ENCODE measurements around the gene SND1. TPM values are rescaled to one million over a fixed set of nuclear protein-coding genes. Genes with fewer than 3 reads are reported as not detected.
A peak's percentile ranks its signal among the peaks of the same experiment; 100 is the strongest.

SND1 gene
- total RNA-seq, 1 experiment from 2014 or later, result 139 TPM

DNA sequence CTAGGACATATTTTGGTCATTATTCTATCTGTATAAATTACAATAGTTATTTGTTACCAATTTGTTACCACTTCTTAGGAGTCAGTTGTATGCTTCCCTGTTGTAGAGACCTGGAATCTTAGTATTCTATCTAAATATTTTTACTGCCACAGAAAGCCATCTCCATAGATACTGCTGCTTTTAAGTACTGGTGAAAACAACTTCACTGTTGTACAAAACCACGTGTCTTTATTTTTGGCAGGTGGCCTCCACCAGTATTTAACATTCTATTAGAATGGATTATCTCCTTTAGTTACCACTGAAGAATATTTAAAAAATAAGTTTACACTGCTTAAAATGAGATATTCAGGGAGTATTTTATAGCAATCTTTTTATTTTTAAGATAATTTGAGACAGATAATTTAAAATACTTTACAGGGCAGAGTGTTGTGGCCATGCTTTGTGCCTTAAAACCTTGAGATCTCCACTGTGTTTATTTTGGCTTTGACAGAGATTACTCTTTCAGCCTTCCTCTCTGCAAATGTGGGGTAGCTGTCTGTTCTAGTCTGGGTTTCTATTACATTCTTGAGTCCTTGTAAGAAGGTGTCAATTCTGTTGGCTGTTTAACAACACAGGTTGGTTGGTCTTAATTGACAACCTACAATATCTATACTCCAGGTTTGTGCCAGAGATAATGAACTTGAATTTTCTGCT, 193.7 kb downstream of the SND1 start:
- ATAC-seq (no peak), DNase-seq (no peak)
- Histone ChIP-seq H3K9me3 (ENCODE audit: low read length) (no peaks in the 10 kb centered on the region), H3K9ac (ENCODE audit: low read length) (no peak overlapping the region), H4K20me1 (ENCODE audit: low read length) (no peaks in the 10 kb centered on the region), H3K27ac (ENCODE audit: low read length) (no peak overlapping the region), H3K4me3 (ENCODE audit: low read length) (no peak overlapping the region), H3K36me3 (ENCODE audit: low read depth, low read length) (peaks cover 31% of the 10 kb centered on the region), H3F3A (ENCODE audit: low read length, unreplicated experiment) (no peaks in the 10 kb centered on the region), H2AFZ (ENCODE audit: low read length) (no peak overlapping the region), H3K27me3 (ENCODE audit: low read length) (no peaks in the 10 kb centered on the region), H3K4me1 (ENCODE audit: insufficient read depth, low read length) (no peaks in the 10 kb centered on the region), H3K9me2 (replicated peaks; ENCODE audit: low read length) (no peaks in the 10 kb centered on the region), H3K79me2 (ENCODE audit: low read length) (no peaks in the 10 kb centered on the region), H3K4me2 (ENCODE audit: low read length) (no peak overlapping the region)
- TF ChIP-seq EZH2phosphoT487 (IDR thresholded peaks at IDR 0.05; ENCODE audit: borderline replicate concordance, low read length), result no peak
- no peak for TF ChIP-seq CTCF (conservative IDR thresholded peaks at IDR 0.05; ENCODE audit: low read depth, low read length)
- no peak for TF ChIP-seq EZH2 (IDR thresholded peaks at IDR 0.05; ENCODE audit: low read length, unreplicated experiment)
- intact Hi-C loops (cut with micrococcal nuclease), result no loop called here
- no TSS peak for BruUV-seq (replicated peaks)
- POLR2A ChIA-PET (ENCODE audit: unreplicated experiment), result no interaction called here
- CTCF ChIA-PET, result no interaction called here

GRCh38 chr7:127847641-127848040, 195.6 kb downstream of the SND1 start:
- H3K4me2 ChIP-seq (ENCODE audit: low read length), result no peak overlapping the region
- no peak overlapping the region for H2AFZ ChIP-seq (ENCODE audit: low read length)
- BruUV-seq (replicated peaks), result TSS peak; percentile 1
- no peak overlapping the region for H3K4me3 ChIP-seq (ENCODE audit: low read length)
- H3K36me3 ChIP-seq (ENCODE audit: low read depth, low read length), result peaks cover 30% of the 10 kb centered on the region
- H3K9ac ChIP-seq (ENCODE audit: low read length), result no peak overlapping the region
- H3K27me3 ChIP-seq (ENCODE audit: low read length), result no peaks in the 10 kb centered on the region
- intact Hi-C loops (cut with micrococcal nuclease), result no loop called here
- no peaks in the 10 kb centered on the region for H3K9me3 ChIP-seq (ENCODE audit: low read length)
- no peaks in the 10 kb centered on the region for H3F3A ChIP-seq (ENCODE audit: low read length, unreplicated experiment)
- H3K79me2 ChIP-seq (ENCODE audit: low read length), result no peaks in the 10 kb centered on the region
- ChIA-PET POLR2A (ENCODE audit: unreplicated experiment) (no interaction called here), CTCF (no interaction called here)
- H3K4me1 ChIP-seq (ENCODE audit: insufficient read depth, low read length), result no peaks in the 10 kb centered on the region
- DNase-seq, result no peak
- no peak overlapping the region for H3K27ac ChIP-seq (ENCODE audit: low read length)
- no peak for ATAC-seq
- H4K20me1 ChIP-seq (ENCODE audit: low read length), result no peaks in the 10 kb centered on the region
- TF ChIP-seq EZH2phosphoT487 (IDR thresholded peaks at IDR 0.05; ENCODE audit: borderline replicate concordance, low read length), result no peak
- no peak for TF ChIP-seq EZH2 (IDR thresholded peaks at IDR 0.05; ENCODE audit: low read length, unreplicated experiment)
- H3K9me2 ChIP-seq (replicated peaks; ENCODE audit: low read length), result no peaks in the 10 kb centered on the region

DNA sequence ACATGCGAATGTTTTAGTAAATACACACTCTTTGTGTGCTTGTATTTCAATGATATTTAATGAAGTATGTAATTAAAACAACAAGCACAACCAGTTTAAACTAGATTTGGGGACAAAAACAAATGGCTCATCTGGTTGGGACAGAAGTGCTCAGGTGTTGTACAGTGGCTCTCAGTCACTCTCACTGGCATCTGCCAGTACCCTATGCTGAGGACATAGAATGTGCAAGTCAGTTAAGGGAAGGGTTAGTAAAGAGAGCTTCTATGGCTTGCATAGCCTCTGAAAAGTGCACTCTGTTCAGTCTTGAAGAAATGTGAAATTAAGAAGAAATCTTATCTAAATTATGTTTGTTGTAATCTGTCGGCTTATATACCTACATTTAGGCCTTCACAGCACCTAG, 196.2 kb downstream of the SND1 start:
- H3K27ac ChIP-seq (ENCODE audit: low read length), result no peak overlapping the region
- ChIA-PET POLR2A (ENCODE audit: unreplicated experiment) (no interaction called here), CTCF (interaction anchor here (0.6 kb wide), 1 partner anchor 385 kb away, joined by 3 read pairs; no protein-coding TSS in a partner anchor)
- no TSS peak for BruUV-seq (replicated peaks)
- no peaks in the 10 kb centered on the region for H3K27me3 ChIP-seq (ENCODE audit: low read length)
- H3F3A ChIP-seq (ENCODE audit: low read length, unreplicated experiment), result no peaks in the 10 kb centered on the region
- intact Hi-C loops (cut with micrococcal nuclease), result no loop called here
- H3K4me3 ChIP-seq (ENCODE audit: low read length), result no peak overlapping the region
- H2AFZ ChIP-seq (ENCODE audit: low read length), result no peak overlapping the region
- no peak for TF ChIP-seq EZH2 (IDR thresholded peaks at IDR 0.05; ENCODE audit: low read length, unreplicated experiment)
- no peak for TF ChIP-seq EZH2phosphoT487 (IDR thresholded peaks at IDR 0.05; ENCODE audit: borderline replicate concordance, low read length)
- TF ChIP-seq CTCF (conservative IDR thresholded peaks at IDR 0.05; ENCODE audit: low read depth, low read length), result no peak
- DNase-seq (no peak), ATAC-seq (no peak)
- H4K20me1 ChIP-seq (ENCODE audit: low read length), result no peaks in the 10 kb centered on the region
- H3K4me1 ChIP-seq (ENCODE audit: insufficient read depth, low read length), result no peaks in the 10 kb centered on the region
- no peaks in the 10 kb centered on the region for H3K79me2 ChIP-seq (ENCODE audit: low read length)
- peaks cover 24% of the 10 kb centered on the region for H3K36me3 ChIP-seq (ENCODE audit: low read depth, low read length)
- H3K9me2 ChIP-seq (replicated peaks; ENCODE audit: low read length), result no peaks in the 10 kb centered on the region
- no peaks in the 10 kb centered on the region for H3K9me3 ChIP-seq (ENCODE audit: low read length)
- no peak overlapping the region for H3K9ac ChIP-seq (ENCODE audit: low read length)
- no peak overlapping the region for H3K4me2 ChIP-seq (ENCODE audit: low read length)

Data from PC-3 (cell line).